HG03469 (cell line): ENCODE data around the gene ADGRL3.
"Not testable (repeated sequence)": the region's sequence is repeated elsewhere in the genome, so short reads cannot be mapped to it uniquely, and the experiment has no call there.

Experiments used
- ATAC-seq: cut with Tn5 transposase; IDR thresholded peaks from one replicate; pipeline ENCODE4 v1.9.1; 2021; ENCODE audit warnings: mild to moderate bottlenecking, moderate library complexity, moderate number of reproducible peaks; ENCODE audit not compliant: unreplicated experiment

Gene ADGRL3

DNA sequence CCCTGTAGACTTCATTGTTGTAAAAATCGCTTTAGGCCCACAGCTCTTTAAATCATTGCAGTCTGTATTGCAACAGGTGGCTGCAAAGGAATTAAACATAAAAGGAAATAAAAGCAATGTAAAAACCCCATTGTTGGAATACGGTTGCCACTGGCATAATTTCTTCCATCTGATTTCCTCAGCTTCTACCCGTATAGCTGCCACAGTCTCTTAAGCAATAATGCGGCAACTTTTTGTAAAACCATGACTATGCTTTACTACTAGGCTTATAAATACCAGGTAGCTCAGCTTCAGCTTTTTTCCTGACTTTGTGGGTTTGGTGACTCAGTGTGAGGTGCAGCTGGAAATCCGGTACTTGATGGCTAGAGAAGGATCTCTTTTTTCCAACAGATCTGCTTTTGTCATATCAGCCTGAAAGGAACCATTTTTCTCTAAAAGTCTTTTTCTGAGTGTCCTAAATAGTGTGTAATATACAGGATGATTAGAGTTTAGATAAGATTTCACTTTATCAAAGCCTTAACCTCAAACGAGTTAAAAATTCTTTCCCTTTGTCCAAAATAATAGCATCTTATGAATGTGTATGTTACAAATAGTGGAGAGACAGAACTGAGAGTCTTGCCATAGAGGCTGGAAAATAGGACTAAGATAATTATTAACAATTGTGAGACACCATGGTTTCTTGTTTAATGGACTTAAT is 268.0 kb downstream of the ADGRL3 start:
- no peak for ATAC-seq

DNA sequence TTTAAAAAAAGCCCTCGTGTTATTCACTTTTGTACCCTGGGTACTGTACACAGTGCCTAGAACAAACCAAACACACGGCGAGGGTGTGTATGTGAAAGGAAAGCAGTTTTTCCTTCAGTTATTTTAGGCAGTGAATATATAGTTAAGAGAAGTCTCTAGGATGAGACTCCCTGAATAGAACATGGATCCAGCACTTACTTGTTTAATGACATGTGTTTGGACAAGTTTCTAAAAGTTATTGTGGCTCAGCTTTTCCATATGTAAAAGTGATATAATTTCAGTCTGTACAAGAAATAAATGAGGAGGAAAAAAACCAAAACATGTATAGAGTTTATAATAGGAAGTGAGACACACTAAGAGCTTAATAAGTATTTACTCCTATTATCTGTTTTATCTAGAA is 273.2 kb downstream of the ADGRL3 start:
- no peak for ATAC-seq

DNA sequence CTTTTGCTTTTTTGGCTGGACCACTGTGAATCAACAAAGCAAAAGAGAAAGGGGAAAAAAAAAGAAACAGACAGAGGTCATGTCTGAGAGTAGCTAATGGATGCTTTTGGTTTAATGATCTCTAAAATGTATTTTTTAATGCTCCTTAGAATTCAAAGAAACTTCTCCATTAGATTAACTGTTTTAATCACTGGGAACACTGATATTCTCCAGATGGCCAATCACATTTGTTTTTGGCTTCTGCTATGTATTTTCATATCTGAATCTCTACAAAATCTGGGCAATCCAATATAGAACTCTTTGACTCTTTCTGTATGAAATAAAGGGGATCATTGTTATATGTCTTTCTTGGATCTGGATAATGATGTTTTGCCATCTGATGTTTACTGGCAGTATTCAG is 278.2 kb downstream of the ADGRL3 start:
- ATAC-seq, result no peak

DNA sequence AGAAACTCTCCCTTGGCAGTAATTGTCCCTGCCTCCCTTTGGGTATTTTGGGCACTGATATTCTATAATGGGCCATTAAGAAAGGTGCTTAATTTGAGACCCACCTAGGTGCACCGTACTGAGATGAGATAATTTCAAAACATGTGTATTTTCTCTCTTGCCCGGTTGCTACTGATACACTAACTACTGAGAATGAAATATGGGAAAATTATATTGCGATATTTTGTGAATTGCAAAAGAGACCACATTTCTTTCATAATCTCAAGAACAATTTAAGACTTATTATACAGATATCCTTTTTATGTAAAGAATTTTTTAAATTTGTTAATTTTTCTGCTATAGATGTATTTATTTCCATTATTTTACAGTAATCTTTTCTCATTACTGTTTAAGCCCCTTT is 284.9 kb downstream of the ADGRL3 start:
- no peak for ATAC-seq

GRCh38 chr4:61489927-61490326 is 289.8 kb downstream of the ADGRL3 start:
- no peak for ATAC-seq

GRCh38 chr4:61493041-61493440 is 292.9 kb downstream of the ADGRL3 start:
- ATAC-seq, result no peak

DNA sequence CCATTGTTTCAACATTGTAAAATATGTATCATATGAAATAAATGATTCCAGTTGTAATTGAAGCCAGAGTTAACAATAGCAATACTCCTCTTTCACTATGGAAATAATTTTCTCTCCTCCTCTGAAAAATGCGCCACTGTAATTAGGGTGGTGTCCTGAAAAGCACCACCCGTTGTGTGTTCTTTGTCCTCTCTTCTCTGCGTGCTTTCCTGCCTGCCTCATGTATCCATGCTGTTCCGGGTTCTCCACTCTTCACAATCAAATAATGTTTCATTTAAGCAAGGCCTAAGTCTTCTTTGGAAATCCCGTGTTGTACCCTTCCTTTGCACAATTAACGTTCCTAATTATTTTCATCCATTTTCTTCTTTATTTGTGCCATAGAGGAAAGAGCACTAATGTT is 293.3 kb downstream of the ADGRL3 start:
- no peak for ATAC-seq

DNA sequence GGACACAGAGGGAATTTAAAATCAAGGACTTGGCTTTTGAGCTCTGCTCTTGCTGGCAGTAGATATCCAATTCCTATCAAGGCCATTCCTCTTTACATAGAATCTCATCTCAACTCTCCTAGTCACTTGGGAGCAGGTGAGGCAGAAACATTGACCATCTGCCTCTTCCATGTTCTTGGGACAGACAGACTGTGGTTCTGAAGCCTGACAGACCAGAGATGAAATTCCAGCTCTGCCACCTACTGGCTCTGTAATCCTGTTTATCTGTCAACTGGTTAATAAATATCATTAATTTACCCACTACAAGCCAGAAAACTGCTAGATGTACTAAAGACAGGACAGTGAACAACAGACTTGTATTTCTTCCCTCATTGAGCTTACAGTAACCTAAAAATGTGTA is 300.8 kb downstream of the ADGRL3 start:
- ATAC-seq, result no peak

- ATAC-seq, result no peak
Measured at GRCh38 chr4:61501812-61502211, 301.7 kb downstream of the ADGRL3 start.

- no peak for ATAC-seq
Measured at GRCh38 chr4:61505773-61506685, 305.9 kb downstream of the ADGRL3 start.

DNA sequence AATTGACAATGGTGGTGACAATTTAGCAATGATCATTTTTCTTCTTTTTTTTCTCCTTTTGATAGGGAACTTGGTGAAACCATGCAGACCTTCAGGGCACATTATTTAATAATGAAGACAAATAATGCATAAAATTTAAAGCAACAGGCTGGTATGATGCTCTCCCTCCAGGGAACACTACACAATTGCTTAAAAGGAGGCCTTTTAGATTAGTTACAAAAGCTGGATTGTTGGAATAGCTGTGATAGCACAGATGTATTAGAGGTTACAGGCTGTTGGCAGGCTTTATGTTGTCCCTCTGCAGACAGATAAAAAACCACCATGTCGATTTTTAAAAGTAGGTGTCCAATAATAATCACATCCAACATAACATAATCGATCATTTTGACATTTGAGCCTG is 307.0 kb downstream of the ADGRL3 start:
- ATAC-seq, result no peak

DNA sequence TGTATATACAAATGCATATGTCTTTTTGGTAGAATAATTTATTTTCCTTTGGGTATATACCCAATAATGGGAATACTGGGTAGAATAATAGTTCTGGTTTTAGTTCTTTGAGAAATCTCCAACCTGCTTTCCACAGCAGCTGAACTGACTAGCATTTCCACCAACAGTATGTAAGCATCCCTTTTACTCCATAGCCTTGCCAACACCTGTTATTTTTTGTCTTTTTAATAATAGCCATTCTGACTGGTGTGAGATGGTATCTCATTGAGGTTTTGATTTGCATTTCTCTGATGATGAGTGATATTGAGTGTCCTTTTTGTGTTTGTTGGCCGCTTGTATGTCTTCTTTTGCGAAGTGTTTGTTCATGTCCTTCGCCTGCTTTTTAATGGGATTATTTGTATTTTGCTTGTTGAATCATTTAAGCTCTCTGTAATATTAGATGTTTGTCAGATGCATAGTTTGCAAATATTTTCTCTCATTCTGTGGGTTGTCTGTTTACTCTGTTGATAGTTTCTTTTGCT is 309.7 kb downstream of the ADGRL3 start:
- not testable (repeated sequence) for ATAC-seq

DNA sequence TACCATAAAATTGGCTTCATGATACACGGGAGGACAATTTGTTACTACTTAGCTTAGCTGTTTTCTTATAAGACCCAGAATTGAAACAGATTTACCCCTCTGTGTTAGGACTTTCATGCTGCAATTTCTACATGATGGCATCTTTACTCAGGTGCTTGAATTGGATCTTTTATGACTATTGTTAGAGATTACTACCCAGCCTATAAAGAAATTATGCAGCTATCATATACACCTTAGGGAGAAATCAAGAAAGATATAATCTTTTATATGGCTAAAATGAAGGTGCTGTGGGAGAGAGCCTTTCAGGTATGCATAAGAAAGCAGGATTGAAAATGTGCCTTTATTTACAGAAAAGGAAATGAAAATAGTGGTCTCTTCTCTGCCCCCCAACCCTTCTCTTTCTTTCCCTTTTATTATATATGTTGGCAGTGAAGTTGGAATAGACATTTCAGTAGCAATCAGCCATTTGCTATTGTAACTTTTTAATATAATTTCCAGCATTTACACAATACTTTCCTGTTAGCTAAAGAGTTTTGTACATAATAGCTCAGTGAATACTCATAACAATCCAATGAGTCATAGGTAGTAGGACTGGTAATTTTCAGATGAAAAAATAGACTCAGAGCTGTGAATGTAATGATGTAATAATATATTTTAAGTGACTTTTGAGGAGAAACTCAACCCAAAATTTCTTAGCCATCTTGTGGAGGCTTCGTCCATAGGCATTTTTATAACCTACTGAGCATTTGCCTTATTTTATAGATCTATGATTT is 311.8 kb downstream of the ADGRL3 start:
- ATAC-seq, result no peak

DNA sequence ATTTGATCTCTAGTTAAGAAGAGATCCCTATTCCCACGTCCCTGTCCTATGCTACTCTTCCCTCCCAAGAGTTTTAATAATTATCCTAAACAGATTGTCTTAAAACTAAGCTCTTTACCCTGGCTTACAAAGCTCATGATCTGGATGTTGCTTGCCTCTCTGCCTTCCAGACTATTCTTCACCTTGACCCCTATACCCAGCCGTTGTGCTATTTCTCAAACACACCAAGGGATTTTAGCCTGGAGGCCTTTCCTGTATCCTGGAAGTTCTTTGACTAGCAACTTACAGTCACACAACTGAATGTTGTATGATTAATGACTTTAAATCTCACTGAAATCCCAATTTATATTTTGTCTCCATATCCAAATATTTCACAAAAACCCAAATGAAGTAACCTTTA is 314.9 kb downstream of the ADGRL3 start:
- no peak for ATAC-seq

- no peak for ATAC-seq
Measured at GRCh38 chr4:61517144-61517543, 317.0 kb downstream of the ADGRL3 start.

DNA sequence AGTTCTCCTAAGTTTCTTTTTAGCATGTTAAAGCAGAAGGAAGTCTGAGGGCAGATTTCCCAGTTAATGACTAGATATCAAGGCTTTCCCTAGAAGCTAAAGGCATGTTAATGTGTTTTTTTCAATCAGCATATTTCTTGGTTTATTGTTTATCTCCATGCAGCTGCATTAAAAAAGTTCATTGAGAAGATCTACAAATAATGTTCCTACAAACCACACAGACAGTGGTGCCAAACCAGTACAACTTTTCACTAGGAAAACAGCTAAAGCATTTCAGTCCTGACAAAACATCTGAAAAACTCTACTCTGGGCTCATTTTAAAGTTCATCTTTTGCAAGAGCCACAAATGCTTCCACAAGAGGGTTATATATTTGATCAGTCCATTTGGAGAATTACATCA is 320.0 kb downstream of the ADGRL3 start:
- ATAC-seq, result no peak

DNA sequence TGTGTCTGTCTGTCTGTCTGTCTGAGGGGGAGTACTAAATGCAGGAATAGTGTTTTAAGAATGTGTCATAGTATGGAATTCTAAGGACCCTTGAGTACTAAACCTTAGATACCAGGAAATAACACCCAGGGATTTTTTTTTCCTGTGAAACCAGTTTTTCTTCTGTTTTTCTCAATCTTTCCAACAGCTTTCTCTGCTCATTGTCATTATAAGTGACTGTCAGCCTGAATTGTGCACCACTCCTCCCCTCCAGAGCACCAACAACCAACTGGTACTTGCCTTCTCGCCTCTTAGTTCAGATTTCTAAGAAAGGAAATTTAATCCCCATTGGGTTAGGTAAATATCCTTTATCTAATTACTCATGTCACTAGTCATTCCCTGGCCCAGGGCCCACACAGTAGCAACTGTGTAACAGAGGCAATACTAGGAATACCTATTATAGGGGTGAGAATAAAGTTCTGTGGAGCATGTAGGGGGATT is 320.6 kb downstream of the ADGRL3 start:
- no peak for ATAC-seq

- ATAC-seq, result no peak
Measured at GRCh38 chr4:61521451-61521850, 321.3 kb downstream of the ADGRL3 start.

DNA sequence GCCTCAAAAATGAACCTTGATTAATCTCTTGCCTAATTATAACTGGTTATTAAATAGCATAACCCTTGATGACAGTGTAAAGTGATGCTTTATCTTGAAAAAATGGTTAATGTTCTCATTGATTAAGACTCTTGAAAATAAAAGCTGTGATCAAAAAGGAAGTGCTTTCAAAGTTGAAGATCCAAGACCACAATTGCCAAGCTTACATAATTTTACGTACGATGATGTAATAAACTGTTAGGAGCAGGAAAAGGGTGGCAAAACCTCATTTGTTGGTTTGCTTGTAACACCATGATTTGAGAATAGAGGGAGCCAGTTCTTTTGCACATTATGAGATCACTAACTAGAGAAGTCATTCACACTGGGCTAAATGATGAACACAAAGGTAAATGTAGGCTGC is 322.2 kb downstream of the ADGRL3 start:
- no peak for ATAC-seq

DNA sequence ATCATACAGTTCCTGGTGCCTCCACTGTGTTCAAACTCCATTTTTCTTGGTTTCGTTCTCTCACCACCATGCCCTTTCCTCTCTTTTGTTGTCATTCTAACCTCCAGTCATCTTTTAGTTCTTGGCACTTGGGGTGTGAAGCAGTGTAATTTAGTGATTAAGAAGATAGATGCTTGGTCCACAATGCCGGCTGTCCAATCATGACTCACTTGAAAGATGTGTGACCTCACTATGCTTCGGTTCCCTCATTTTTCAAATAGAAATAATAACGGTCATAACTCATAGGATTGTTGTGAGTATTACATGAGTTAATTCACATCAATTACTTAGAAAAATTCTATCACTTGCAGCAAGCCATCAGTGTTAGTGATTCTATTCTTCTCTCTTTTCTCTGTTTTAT is 327.8 kb downstream of the ADGRL3 start:
- no peak for ATAC-seq

DNA sequence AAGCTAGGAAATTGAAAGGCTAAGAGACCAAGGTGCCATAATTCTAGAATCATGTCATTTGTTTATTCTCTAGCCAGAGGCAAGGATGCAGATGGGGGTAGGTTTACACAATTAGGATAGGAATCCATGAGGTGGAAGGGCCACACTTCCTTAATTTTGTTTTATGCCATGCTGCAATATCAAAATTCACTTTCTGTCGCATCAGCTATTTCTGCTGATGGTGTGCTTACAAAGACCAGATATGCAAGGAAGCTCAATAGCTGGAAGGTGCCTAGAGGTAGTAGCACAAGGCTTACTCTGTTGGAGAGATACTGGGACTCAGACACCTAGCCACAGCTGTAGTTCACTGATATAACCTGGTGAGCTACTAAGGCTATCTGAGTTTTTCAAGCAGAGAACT is 328.5 kb downstream of the ADGRL3 start:
- no peak for ATAC-seq
